Measurements from ENCODE around the gene TRAF7.

TRAF7 gene

GRCh38 chr16:2147981-2148671 lies 7.5 kb upstream of the TRAF7 start, which contains the start of gene RAB26:
TSS of gene RAB26 (plus strand) at chr16:2148625. CDS start at chr16:2148784, 159 bp downstream.
- DNase-seq (ENCODE audit: low spot score), result peak; percentile 81

DNA sequence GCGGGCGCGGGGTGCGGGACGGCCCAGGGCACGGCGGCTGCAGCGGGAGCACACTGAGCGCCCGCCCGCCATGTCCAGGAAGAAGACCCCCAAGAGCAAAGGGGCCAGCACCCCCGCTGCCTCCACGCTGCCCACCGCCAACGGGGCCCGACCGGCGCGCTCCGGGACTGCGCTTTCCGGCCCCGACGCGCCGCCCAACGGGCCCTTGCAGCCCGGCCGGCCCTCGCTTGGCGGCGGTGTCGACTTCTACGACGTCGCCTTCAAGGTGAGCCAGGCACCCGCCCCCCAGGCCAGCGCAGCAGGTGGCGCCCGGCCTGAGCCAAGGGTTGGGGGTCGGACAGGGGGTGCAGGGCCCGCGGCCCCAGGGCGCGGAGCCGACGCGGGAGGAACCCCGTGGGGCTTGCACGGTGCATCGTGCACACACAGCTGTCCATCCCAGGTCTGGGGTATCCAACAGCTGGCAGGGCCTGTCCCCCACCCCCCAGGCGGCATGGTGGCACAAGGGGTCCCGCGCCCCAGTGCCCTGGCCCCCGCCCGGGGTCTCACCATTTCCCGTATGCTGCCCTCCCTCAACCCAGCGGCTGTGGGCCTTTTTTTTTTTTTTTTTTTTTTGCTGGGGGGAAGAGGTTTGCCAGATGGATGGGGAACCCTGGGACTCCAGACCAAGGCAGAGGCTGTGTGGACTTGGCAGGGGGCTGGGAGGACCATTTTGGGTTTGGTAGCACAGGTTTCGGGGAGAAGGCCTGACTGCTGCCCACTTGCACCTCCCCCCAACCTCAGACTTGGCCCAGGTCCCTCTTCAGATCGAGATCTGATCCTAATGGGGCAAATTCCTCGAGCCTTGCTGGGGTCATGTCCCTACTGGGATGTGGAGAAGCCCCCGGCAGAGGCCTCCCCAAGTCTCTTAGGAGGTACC lies 6.6 kb upstream of the TRAF7 start:
- DNase-seq (ENCODE audit: low spot score), result no peak

DNA sequence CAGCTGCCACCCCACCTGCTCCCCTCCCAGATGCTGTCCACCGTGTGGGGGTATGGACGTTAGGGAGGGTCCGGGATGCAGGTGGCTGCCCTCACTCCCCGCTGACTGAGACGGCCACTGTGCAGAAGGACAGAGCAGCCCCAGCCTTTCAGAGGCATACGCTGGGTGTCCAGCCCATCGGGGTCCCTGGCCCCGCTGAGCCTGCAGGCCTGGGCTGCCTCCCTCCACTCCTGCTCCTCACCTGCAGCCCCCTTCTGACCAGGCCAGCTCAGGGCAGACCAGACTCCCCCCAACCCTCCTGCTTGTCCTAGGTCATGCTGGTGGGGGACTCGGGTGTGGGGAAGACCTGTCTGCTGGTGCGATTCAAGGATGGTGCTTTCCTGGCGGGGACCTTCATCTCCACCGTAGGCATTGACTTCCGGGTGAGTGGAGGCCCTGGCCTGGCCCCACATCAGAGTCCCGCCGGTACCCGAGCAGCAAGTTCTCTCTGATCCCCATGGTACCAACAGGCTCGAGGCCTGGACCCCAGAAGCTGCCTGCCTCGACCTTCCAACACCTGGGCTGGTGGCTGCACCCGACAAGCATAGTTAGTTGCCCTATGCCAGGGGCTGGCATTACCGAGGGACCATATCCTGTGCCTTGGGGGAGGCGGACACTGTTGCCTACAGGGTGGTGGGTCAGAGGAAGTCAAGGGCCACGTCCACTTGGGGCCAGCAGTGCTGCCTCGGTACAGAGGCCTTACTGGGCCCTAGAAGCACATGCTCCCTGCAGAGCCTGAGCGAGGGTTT lies 5.8 kb upstream of the TRAF7 start:
- DNase-seq (ENCODE audit: low spot score), result no peak

DNA sequence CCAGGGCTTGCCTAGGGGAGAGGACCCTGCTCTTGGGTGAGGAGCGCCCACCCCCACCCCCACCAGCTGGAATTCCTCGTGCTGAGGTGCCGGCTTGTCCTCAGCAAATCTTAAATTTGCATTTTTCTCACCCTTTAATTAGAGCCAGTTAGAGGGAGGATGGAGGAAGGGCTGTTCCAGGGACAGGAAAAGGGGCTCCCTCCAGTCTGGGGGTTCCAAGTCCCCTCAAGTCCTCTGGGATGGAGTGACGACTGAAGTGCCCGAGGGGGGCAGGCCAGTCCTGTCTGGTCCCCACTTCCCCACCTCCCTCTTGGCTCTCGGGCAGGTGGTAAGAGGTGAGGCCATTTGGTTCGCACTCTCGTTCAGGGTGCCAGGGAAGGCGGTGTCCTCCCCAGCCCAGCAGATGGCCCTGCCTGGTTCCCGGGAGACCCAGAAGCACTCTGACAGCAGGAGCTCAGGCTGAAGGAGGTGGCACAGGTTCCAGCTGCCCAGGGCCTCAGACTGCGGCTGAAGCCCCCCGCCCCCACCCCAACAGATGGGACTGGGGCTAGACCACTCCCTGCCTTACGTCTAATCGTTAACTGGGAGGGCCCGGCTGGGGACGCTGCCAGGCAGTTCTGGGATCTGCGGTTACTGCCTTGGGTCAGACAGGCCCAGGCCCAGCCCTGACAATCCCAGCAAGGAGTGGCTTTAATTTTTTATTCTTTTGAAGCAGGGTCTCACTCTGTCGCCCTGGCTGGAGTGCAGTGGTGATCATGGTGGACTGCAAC lies 5.0 kb upstream of the TRAF7 start:
- DNase-seq (ENCODE audit: low spot score), result no peak

DNA sequence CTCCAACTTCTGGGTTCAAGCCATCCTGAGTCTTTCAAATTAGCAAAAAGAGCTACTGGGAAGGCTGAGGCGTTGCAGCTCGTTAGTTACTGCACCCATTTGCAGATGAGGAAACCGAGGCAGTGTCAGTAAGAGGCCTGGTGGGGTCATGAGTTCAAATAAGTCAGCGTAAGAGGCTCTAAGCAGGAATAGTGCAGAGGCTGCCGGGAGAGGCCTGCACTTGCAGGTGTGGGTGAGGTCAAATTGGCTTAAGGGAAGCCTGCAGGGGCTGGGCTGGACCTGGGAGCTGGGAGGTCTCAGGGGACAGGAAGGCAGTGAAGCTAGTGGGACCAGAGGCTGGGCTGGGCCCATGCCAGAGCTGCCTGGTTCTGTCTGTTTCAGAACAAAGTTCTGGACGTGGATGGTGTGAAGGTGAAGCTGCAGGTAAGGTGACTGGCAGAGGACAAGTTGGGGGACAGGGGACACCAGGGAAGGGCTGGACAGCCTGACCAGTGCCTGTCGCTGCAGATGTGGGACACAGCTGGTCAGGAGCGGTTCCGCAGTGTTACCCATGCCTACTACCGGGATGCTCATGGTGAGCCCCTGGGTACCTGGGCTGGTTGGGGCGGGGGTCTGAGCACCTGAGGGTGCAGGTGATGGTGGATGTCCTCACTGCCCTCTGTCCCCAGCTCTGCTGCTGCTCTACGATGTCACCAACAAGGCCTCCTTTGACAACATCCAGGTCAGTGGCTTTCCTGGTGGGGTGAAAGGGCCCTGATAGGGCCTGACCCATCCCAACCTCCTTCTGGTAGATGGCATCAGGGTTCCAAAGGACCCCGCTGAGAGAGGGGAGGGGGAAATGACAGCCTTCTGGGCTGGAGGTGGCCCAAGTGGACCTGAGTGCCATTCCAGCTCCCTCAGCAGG lies 4.1 kb upstream of the TRAF7 start:
- no peak for DNase-seq (ENCODE audit: low spot score)

DNA sequence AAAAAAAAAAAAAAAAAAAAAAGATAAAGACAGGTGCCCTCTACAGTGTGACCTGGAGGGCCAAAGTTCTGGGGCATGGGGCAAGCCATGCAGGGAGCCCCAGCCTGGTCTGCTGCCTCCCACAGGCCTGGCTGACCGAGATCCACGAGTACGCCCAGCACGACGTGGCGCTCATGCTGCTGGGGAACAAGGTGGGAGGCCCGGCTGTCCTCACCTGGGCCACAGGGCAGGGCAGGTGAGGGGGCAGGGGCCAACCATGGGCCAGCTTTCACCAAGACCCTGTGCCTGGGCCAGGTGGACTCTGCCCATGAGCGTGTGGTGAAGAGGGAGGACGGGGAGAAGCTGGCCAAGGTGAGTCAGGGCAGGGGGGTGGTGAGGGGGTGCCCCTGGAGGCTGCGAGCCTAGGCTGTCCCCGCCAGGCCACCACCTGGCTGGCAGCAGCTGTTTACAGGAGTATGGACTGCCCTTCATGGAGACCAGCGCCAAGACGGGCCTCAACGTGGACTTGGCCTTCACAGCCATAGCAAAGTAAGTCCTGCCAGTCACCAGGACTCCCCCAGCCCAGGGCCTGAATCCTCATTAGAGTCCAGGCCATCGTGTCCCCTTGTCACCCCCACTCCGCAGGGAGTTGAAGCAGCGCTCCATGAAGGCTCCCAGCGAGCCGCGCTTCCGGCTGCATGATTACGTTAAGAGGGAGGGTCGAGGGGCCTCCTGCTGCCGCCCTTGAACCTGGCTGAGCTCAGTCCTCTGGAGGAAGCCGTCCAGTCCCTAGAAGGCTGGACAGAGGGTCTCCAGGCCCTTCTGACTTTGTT lies 2.7 kb upstream of the TRAF7 start:
- no peak for DNase-seq (ENCODE audit: low spot score)

DNA sequence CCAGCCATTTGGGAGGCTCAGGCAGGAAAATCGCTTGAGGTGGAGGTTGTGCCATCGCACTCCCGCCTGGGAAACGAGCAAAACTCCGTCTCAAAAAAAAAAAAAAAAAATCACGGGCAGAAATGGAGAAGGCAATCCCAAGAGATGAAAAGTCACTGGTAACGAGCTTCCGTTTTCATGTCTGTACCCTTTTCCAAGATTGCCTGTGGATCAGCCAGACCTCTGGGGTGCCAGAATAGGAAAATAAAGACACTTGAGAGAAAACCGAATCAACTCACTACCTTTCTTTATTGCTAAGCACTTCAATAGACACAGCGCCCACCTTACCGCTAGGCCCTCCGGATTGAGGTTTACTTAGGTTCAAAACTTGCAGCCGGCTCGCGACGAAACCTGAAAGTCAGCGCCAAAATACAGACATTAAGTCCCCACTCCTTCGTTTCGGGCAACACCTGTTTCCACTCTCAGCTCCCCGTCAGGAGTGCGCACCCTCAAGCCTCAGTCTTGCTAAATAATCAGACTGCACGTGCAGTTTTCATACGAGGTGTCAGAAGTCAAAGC lies 970 bp upstream of the TRAF7 start:
- no peak for DNase-seq (ENCODE audit: low spot score)

DNA sequence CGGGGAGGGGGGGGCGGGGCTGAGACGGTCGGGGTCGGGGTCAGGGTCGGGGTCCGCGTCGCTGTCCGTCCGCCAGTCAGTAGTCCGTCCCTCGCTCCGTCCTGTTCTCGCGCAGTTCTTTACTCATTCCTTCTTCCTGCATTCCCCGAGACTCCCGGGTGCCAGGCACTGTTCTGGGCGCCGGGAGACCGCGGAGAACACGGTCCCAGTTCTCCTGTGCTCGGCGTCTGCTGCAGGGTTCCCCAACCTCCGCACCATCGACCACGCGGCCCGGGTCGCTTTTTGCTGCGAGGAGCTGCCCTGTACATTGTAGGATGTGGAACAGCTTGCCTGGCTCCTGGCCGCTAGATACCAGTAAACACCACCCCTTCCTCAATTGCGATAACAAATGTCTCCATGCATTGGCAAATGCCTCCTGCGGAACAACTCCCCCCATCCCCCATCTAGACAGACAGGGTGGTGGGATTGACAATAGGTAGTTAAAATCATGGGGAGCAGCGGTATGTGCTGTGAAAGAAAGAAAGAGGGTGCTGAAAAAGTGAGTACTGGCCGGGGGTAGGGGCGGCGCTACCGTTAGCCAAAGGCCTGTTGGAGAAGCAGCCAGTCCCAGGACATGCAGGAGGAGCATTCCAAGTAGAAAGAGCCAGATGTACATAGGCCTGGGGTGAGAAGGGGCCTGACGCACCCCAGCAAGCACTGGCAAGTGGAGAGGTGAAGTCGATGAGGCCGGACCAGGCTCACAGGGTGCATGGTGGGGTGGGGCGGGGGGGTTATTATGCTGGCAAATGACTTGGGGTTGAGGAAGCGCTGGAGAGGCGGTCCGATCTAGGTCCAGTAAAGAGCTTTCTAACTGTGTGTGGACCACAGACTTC lies 631 bp downstream of the TRAF7 start:
- peak; percentile 72 for DNase-seq (ENCODE audit: low spot score)

GRCh38 chr16:2156849-2157224 lies 1.3 kb downstream of the TRAF7 start:
- DNase-seq (ENCODE audit: low spot score), result no peak

- DNase-seq (ENCODE audit: low spot score), result peak; percentile 61
These were observed 2.1 kb downstream of the TRAF7 start for GRCh38 chr16:2157480-2158261.

DNA sequence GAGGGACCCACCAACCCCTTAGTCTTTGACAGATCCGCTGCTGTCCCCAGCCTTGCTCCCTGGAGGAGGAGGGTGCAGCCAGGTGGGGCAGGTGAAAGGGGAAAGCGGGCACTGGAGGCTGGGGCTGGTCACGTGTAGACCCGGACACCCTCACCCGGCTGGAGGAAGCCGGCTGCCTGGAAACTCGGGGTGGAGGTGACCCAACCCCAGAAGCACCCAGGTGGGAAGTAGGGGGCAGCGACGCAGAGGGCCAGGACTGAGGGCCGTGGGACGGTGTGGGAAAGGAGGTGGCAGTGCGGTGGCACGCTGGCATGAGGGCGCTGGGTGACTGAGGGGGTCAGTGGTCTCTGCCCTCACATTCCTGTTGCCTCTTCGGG lies 2.7 kb downstream of the TRAF7 start:
- no peak for DNase-seq (ENCODE audit: low spot score)

DNA sequence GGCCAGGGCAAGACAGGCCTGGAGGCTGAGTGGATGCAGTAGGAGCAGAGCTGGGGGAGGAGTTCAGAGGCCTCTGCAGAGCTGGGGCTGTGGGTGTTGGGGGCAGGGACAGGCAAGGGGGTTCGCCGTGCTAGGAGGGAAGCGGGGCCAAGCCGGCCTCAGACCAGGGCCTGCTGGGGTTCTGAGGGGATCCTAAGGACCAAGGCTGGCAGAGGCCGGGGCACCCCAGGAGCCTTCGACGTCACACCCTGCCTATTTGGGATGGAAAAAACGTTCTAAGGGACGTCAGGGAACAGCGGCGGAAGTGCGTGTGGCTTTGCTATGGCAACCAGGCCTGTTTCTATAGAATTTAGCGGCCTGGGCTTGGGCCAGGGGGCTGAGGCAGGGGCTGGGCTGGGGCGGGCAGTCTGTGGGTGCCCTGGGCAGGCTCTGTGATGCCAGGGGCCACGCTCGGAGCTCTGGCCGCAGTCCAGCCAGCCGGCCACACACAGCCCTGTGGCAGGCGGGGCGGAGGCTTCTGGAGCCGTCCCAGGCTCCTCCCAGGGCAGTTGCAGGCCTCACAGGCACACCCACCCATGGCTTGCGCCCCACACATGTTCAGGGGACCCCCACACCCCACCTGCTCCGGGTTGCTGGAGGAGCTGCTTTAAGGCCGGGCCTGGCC lies 3.7 kb downstream of the TRAF7 start:
- DNase-seq (ENCODE audit: low spot score), result peak; percentile 80

DNA sequence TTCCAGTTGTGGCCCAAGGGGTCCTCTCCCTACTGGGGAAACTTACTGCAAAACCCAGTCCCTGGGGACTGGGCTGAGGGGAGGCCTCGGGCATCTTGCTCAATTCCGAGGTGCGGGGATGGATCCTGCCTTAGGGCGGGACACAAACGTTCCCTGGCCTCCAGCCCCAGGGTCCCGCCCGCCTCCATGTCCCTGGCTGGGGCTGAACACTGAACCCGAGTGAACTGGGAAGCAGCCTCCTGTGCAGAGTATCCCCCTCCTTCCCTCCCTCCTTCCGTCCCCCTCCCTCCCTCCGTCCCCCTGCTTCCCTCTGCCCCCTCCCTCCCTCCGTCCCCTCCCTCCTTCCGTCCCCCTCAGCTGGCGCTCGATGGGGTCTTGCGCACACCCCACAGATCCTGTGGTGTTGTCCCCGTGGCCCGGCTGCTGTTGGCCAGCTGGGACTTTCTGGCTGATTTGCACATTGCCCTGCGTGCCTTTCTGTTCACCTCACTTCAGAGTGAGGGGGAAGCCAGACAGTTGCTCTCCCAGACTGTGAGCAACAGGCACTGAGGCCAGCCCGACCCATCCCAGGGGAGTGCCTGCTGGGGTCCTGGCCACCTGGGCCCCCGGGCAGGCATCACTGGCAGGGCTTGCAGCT lies 5.5 kb downstream of the TRAF7 start:
- peak; percentile 77 for DNase-seq (ENCODE audit: low spot score)

- no peak for DNase-seq (ENCODE audit: low spot score)
These were observed 6.3 kb downstream of the TRAF7 start for GRCh38 chr16:2161911-2162310.

DNA sequence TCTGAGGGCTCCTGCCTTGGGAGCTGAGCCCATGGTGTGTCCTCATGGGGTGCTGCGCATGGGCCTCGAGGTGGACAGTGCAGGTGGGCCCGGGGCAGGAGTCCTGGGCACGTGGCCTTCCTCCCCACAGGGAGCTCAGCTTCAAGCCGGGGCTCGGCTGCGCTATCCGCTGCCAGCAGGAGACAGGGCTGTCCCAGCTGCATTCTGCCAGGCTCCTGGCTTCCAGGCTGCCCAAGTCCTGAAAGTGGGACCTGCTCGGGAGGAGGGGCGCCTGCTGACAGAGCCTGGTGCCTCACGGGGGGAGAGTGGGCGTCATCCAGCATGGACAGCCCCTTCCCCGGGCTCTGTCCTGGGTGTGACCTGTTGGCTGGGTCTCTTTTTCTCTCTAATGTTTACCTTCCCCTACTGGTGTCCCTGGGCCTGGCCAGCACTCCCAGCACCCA lies 7.1 kb downstream of the TRAF7 start:
- no peak for DNase-seq (ENCODE audit: low spot score)

GRCh38 chr16:2163211-2163881 lies 7.8 kb downstream of the TRAF7 start:
- no peak for DNase-seq (ENCODE audit: low spot score)

Measured in AG08396 (cell line).